SH-SY5Y (cell line): Measurements from ENCODE around the gene DNASE1.

ENCODE experiments used
- GATA2 ChIP-seq: IDR thresholded peaks from 2 replicates; pipeline ENCODE4 v1.6.1; 2011; ENCODE audit warnings: mild to moderate bottlenecking, low read depth, low read length
- GATA3 ChIP-seq: IDR thresholded peaks from 2 replicates; pipeline ENCODE4 v1.6.1; 2011; ENCODE audit warnings: low read depth, mild to moderate bottlenecking, low read length, moderate library complexity

The DNASE1 gene

DNA sequence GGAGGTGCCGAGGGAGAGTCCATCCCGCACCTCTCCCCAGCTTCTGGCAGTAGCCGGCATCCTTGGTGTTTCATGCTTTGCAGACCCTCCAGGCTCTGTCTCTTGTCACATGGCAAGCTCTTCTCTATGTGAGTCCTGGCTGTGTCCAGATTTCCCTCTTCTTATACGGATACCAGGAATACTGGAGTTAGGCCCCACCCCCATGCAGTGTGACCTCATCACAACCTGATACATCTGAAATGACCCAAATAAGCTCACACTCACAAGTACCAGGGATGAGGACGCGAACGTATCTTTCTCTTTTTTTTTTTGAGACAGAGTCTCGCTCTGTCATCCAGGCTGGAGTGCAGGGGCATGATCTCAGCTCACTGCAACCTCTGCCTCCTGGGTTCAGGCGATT, 39.6 kb downstream of the DNASE1 start:
- TF ChIP-seq GATA3 (no peak), GATA2 (no peak)

DNA sequence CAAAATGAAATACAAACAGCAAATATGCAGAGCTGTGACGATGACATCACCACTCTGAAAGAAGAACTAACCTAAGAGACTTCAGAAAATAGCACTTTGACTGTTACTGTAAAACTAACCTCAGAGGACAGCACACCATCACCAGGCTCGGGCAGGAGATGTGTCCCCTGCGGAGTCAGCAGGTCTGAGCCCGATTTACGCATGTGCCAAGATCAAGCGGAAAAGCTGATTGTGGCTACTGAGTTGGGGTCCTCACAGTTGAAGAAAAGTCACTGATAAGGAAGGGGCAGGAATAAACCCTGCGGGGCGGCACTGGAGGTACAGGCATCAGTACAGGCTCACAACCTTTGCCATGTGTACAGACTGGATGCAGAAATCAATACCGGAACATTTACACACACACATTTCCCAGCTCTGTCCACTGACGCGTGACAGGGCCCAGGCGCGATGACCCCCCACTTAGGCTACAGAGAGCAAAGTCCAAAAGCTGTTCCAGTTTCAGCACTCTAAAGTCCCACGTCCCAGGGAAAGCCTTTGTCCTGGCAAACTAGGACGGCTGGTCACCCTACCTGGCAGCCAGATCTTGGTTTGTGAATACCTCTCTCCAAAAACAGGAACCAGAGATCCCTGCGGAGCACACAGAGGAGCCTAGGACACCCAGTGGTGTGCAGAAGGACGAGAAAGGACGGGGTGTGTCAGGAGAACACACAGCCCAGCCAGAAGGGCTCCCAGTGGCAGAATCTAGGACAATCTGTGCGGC, 41.3 kb downstream of the DNASE1 start:
- no peak for TF ChIP-seq GATA2
- TF ChIP-seq GATA3: no peak

GRCh38 chr16:3696425-3697218, 42.1 kb downstream of the DNASE1 start:
- no peak for TF ChIP-seq GATA3
- no peak for TF ChIP-seq GATA2

DNA sequence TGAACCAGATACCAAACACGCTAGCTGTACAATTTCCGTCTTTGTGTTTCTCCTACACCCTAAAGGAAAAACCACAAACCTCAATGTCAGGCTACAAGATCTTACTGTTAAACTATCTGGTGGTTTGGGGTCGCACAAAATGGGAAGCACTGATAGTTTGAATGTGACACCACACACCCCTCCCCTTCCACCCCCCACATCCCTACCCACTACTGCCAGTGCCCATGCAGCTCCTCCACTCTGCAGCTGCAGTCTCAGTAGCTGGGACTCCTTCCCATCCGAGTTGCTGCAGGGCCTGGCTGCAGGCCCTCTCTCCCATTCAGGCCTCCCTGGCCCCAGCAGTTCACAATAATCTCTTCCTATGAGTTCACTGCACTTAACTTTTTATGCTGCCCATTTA, 44.5 kb downstream of the DNASE1 start:
- no peak for TF ChIP-seq GATA3
- no peak for TF ChIP-seq GATA2

DNA sequence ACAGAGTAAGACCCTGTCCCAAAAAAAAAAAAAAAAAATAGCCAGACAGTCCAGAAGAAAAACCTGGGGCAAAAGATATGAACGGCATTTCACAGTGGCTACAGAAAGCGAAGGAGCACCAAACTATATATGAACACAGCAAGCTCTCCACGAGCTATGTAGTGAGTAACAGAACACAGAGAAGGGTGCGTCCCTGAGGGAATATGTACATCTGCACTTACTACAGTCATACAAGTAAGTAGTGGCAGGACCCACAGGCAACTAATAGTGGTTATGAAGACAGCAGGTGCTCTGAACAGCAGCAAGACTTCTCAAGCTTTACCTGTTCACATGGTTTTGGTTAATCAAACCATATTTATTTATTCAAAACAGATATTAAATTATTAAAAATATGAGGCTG, 47.0 kb downstream of the DNASE1 start:
- no peak for TF ChIP-seq GATA2

DNA sequence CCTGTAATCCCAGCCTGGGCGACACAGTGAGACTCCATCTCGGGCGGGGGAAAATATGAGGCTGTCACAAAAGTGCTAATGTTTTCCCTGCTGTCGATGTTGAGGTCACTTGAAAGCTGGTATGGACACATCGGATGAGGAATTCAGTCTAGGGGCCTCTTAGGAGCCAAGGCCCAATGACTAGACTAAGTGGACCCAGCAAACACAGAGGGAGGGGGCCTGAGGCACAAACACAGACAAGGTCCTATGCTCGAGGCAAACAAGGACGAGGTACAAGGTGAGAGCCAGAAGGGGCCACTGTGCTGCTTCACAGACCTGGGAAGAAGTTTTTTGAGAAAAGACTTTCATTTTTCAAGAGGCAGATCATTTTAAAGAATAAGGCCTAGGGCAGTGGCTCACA, 47.6 kb downstream of the DNASE1 start:
- TF ChIP-seq GATA3 (no peak), GATA2 (no peak)

GRCh38 chr16:3706253-3707012, 51.9 kb downstream of the DNASE1 start:
- TF ChIP-seq GATA3: no peak
- no peak for TF ChIP-seq GATA2
